ENCODE measurements around the gene SSU72.
"Not testable (repeated sequence)": the region's sequence is repeated elsewhere in the genome, so short reads cannot be mapped to it uniquely, and the experiment has no call there.

The SSU72 gene

DNA sequence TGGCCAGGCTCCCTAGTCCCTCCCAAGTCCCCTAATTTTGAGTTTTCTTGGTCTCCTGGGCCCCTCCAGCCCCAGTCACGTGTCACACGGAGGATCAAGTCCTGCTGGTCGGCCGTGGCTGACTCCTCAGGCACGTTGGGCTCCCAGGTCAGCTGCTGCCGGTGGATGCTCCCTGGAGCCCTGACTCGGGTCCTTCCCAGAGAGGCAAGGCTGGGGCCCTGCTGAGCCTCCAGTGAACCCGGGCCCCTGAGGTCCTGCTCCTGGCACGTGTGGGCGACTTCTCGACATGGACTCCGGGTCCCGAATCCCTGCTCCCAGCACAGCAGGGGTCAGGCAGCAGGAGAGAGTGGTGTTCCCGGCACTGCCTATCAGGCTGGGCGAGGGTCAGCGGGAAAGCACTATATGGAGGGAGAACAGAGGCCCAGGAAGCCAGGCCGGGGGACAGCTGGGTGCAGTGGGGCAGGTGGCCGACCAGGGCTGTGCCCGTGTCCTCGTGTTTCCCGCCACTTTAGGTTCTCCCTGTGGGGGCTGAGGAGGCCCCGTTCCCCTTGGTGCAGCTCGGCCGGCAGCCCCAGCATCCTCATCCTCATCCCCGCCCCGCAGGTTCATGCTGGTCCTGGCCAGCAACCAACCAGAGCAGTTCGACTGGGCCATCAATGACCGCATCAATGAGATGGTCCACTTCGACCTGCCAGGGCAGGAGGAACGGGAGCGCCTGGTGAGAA is 47.4 kb downstream of the SSU72 start:
- no peak for DNase-seq (ENCODE audit: low spot score)

DNA sequence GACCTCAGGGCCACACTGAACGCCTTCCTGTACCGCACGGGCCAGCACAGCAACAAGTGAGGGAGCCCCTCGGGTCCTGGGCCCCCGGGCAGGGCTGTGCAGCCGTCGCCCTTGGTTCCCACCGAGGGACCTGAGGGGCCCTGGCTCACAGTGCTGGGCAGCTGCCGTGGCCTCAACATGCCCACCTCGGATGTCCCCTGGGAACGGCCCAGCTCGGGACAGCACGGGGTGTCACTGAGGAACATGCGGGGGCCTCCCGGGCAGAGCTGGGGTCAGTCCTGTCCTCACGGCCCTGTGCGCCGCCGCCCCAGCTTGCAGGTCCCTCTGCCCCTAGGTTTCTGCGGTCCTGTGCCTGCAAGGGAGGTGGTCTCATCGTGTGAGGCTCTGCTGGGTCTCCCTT is 48.2 kb downstream of the SSU72 start:
- not testable (repeated sequence) for DNase-seq (ENCODE audit: low spot score)

DNA sequence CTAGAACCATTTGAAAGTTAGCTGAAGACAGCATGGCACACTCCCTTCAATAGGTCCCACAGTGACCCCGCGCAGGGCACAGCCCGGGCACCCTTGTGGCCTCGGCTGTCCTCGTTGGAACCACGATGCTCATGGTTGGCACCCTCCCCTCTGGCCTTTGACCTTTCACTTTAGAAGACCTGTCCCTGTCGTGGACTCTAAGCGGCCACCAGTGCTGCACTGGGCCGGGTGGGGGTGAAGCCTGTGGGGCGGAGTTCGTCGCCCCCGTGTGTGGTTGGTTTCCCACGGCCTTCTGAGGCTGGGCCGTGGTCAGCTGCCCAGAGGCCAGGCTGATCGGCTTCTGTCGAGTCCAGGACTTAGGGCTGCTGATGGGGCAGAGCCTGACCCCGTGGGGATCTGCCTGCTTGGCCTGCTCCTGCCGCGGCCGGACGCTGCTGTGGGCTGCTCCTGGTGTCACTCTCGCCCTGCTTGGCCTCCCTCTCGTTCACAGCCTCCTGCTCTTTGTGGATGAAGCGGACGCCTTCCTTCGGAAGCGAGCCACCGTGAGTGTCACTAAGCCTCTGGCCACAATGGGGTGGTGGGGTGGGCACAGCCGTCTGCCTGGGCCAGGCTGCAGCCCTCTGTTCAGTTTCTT is 49.8 kb downstream of the SSU72 start:
- not testable (repeated sequence) for DNase-seq (ENCODE audit: low spot score)

DNA sequence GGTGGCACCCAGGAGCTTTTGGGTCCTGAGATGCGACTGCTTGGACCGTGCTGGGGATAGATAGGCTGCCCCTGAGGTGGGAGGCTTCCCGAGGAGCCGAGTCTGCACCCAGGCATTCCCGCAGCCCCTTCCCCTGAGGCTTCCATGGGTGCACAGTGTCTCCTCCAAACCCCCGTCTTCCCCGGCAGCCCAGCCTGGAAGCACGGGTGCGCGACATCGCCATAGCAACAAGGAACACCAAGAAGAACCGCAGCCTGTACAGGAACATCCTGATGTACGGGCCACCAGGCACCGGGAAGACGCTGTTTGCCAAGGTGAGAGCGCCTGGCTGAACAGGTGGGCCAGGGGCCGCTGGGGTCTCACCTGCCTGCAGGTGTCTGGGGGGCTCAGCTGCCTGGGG is 51.0 kb downstream of the SSU72 start:
- not testable (repeated sequence) for DNase-seq (ENCODE audit: low spot score)

DNA sequence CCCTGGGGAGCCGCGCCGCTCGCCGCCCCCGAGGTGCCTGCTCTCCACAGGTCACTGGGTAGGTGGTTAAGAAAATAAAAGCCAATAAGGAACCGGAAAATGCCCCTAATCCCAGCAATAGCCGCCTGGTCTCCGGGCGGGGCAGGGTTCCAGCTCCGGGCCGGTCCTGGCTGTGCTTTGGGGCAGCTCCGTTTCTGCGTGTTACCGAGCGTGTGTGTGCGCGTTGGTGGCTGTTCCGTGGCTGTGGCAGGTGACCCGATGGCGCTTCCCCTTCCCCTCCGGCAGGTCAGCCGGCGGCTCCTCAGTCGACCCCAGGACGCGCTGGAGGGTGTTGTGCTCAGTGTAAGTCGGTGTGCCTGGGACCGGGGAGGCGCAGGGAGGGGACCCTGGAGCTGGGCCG is 51.4 kb downstream of the SSU72 start:
- not testable (repeated sequence) for DNase-seq (ENCODE audit: low spot score)

DNA sequence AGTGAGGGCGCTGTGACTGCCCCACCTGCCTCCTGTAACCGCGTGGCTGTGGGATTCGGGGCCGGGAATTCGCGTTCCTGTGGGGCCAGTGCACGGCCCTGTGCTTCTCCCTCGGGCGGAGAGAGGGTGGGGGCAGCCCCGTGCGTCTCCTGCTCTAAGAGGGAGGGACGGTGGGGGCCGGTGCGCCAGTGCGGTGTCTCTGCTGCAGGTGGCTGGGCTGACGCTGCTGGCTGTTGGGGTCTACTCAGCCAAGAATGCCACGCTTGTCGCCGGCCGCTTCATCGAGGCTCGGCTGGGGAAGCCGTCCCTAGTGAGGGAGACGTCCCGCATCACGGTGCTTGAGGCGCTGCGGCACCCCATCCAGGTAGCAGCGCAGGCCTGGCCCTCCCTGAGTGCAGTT is 52.1 kb downstream of the SSU72 start:
- DNase-seq (ENCODE audit: low spot score): not testable (repeated sequence)

DNA sequence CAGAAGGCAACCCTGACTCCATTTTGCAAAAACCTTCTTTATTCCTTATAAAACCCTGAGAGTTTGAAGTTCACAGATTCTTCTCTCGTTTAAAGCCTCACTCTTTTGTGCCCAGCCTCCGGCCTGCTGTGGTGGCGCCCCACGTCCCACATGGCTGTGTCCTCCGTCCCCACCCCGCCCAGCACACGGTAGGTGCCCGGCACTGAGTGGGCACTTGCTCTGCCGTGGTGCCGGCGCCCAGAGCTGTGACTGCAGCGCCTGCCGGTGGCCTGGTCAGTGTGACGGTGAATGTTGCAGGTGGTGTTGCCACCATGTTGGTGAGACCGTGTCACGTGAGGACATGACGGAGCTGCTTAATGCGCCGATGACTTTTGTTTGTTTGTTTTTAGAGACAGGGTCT is 53.3 kb downstream of the SSU72 start:
- DNase-seq (ENCODE audit: low spot score): no peak

DNA sequence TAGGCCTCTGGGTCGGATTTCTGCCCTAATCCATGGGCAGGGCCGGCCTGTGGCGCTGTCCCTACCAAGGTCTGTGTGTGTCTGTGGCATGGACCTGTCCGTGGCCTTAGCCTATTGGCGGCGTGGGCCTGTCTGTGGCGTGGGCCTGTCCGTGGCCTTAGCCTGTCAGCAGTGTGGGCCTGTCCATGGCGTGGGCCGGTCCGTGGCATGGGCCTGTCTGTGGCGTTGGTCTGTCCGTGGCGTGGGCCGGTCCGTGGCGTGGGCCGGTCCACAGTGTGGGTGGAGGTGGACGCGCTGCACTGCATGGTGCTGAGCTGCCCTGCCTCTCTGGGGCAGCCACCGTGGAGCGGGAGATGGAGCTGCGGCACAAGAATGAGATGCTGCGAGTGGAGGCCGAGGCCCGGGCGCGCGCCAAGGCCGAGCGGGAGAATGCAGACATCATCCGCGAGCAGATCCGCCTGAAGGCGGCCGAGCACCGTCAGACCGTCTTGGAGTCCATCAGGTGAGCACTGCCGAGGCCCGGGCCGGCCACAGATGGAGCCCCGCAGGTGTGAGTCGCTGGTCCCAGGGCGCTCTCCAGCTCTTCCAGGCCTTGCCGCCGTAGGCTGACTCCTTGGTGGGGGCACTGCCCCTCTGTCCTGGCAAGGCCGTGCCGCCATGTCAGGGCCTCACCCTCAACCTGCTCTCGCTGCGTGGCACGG is 54.7 kb downstream of the SSU72 start:
- DNase-seq (ENCODE audit: low spot score): not testable (repeated sequence)

DNA sequence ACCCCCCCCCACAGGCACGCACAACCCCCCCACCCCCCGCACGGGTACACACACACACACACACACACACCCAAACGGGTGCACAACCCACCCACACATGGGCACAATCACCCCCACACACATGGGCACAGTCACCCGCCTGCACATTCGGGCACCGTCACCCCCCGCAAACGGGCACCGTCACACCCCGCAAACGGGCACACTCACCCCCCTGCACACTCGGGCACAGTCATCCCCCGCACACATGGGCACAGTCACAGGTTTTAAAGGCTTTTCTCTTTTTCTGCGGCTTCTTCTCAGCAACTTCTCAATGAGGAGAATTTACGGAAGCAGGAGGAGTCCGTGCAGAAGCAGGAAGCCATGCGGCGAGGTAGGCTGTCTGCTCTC is 56.0 kb downstream of the SSU72 start:
- DNase-seq (ENCODE audit: low spot score): not testable (repeated sequence)

DNA sequence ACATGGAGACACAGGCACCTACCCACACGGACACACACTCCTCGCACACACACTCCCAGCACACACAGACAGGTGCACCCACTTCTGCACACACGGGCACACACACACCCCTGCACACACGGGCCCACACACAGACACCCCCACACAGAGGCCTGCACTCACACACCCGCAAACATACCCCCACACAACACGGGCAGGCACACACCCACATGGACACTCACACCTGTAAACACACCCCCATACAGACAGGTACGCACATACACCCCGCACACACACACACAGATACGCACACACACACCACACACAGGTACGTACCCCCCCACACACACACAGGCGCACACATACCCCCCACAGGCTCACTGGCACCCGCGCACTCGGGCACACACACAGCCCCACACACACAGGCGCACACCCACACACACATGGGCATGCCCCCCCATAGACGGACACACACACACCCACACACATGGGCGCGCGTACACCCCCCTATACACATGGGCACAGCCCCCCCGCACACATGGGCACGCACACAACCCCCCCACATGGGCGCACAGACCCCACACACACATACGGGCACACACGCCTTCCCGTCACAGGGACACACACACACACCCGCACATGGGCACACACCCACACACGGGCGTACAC is 56.6 kb downstream of the SSU72 start:
- no peak for DNase-seq (ENCODE audit: low spot score)

DNA sequence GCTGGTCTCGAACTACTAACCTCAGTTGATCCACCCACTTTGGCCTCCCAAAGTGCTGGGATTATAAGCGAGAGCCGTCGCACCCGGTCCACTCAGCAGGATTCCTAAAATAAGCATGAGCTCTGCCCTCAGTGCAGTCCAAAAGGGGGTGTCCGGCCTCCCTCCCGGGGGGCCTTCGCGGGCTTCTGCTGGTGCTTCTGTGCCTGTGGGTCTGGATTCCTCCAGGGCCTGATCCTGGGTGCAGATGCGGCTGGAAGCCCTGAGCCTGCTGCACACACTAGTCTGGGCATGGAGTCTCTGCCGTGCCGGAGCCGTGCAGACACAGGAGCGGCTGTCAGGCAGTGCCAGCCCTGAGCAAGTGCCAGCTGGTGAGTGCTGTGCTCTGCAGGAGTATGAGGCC is 57.7 kb downstream of the SSU72 start:
- DNase-seq (ENCODE audit: low spot score): not testable (repeated sequence)

DNA sequence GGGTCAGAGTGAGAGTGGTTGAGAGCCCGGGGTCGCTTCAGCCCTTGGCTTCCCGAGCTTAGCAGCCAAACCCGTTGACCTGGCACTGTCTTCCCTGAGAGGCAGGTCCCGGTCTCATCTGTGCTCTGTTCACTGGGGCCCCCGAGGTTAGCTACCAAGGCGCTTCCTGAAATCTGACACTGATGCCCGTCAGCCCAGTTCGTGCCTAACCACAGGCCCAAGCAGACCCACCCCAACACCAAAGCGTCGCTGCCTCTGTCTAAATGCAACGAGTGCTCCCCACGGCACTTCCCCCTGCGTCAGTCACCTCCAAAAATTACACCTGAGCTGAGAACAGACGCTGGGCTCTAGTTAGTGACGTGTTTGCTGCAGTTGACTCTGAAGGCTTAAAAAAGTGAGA is 60.3 kb downstream of the SSU72 start:
- not testable (repeated sequence) for DNase-seq (ENCODE audit: low spot score)

DNA sequence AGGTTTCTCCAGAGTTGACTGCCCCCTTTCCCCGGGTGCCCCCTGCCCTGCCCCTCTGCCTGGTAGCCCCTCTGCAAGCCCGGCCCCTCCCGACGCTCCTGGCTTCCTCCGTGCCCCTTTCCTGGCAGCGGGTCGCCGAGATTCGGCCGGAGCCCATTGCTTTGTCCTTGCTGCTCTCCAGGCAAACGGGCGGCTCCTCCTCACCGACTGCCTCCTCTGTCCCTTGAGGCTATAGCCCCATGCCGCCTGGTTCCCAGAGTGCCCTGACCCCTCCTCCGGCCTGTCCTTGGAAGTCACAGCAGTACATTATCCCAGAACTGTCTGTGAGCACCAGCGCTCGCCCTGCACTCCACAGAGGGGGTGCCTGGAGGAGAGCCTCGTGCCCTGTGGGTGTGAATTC is 61.0 kb downstream of the SSU72 start:
- not testable (repeated sequence) for DNase-seq (ENCODE audit: low spot score)

DNA sequence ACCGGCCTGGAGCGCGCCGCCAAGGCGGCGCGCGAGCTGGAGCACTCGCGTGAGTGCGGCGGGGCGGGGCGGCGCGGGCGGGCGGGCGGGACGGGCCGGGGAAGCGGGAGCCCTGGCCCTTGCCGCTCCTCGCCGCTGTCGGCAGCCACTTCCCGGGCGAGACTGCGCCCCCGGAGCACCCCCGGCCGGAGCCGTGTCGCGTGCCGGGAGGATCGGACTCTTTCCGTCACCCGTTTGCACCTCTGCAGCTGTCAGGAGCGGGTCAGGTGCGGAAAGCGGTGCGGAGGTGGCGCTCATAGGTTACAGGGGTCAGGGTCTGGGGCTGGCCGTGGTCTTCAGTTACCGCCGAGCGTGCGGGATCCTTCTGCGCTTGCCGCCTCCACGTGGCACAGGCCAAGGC is 62.2 kb downstream of the SSU72 start:
- DNase-seq (ENCODE audit: low spot score): not testable (repeated sequence)

DNA sequence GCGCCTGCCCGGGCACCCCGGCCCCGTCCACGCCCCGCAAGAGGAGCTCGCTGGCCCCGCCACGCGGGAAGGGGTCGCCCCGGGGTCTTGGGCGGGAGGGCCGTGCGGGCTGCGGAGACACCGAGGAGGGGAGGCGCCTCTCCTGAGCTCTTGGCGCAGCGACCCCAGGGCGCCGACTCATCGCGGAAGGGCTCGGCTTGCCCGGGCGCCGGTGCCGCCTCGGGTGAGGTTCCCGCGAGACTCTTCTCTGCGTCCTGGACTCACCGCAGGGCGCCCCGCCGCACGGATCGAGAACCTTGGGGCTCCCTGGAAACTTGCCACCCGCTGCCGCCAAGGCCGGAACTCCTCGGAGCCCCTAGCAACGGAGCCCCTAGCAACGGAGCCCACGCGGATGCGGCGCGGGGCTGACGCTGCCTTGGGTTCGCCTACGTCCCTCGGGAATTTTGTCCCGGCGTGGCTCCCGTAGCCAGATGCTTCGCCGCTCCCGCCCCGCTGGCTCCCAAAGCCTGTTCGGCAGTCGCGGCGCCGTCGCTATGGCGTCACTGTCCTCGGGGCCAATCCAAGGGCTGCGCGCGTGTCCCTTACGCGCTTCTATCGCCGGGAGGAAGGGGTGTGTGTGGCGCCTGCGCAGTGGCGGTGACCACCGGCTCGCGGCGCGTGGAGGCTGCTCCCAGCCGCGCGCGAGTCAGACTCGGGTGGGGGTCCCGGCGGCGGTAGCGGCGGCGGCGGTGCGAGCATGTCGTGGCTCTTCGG is 63.0 kb downstream of the SSU72 start, which contains the start of gene ATAD3A:
TSS of gene ATAD3A (plus strand) at position 630 of the 753 bp plus-strand sequence. CDS start at position 737, 107 bp downstream.
- DNase-seq (ENCODE audit: low spot score): peak; percentile 94

DNA sequence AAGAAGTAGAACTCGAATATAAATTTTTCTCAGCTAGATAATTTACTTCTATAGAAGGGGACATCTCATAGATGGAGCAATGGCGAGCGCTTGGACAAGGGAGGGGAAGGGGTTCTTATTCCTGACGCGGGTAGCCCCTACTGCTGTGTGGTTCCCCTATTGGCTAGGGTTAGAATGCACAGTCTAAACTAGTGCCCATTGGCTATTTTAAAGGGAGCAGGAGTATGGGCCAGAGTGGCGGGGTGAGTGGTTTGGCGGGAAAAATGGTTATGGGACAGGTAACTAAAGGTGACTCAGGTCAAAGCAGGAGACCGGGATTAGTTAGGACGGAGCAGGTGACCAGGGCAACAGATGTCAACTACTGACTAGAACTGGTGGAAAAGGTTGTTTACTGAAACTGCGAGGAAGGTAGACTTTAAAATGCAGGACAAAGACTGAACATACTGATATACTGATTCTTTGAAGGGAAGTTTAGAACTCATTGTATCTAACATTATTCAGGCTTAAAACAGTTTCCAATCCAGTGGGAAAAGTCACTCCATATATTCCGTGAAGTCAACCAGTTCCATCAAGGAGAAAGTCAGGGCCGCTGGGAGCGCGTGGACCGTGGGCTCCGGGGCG is 63.6 kb downstream of the SSU72 start:
- peak; percentile 30 for DNase-seq (ENCODE audit: low spot score)

DNA sequence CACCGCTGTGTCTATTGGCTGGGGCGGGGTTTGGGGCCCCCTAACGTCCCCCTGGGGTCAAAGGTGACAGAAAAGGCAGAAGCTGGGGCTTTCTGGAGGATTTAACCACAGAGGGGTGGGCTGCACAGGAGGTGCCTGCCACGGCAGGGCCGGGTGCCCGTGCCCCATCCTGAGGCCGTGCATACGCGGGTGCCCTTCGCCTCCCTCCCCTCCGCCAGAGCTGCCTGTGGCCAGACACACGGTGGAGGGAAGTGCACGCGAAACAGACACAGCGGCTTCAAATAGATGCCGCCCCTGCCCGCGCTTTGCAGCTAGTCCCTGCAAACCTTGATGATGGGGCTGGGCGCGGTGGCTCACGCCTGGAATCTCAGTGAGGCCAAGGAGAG is 65.2 kb downstream of the SSU72 start:
- not testable (repeated sequence) for DNase-seq (ENCODE audit: low spot score)

DNA sequence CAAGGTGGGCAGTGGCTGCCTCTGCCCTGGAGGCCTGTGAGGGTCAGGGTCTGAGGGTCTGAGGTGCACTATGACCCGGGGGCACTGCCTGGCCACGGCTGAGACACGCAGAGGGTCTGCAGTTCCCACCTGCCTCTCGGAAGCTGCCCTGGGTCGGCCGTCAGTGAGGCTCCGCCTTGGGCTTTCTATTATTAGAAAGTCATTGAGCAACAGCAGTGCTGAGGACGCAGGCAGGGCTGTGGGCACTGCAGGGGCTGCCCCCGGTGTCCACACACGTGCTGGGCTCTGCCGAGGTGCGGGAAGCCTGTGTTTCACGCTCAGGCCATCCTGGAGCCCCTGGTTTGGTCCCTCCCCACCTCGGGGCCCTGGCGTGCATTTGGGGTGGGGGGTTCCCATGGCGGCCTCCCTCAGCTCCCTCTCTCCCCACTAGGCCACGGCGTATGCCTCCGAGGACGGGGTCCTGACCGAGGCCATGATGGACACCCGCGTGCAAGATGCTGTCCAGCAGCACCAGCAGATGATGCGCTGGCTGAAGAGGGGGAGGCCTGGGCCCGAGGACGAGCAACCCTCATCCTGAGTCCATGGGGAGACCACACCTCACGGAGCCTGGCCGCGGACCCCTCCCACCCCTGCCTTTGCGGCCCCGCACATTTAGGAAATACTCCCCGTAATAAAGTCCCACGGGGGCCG is 65.7 kb downstream of the SSU72 start:
- DNase-seq (ENCODE audit: low spot score): not testable (repeated sequence)

DNA sequence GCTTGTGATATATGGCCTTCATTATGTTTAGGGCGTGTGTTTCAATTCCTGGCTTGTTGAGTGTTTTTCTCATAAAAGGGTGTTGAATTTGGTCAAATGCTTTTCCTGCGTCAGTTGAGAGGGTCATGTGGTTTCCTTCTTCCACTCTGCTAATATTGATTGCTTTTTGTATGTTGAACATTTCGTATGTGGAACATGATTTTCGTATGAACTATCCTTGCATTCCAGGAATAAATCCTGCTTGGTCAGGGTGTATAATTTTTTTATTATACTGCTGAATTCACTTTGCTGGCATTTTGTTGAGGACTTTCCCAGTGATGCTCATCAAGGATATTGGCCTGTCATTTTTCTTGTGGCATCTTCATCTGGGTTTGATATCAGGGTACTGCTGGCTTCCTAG is 67.4 kb downstream of the SSU72 start:
- DNase-seq (ENCODE audit: low spot score): no peak

DNA sequence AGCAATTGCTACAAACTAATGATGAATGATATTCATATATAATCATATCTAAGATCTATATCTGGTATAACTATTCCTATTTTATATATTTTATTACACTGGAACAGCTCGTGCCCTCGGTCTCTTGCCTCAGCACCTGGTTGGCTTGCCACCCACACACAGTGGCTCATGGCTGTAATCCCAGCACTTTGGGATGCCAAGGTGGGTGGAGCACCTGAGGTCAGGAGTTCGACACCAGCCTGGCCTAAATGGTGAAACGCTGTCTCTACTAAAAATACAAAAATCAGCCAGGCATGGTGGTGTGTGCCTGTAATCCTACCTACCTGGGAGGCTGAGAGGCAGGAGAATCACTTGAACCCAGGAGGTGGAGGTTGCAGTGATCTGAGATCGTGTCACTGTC is 68.9 kb downstream of the SSU72 start:
- DNase-seq (ENCODE audit: low spot score): not testable (repeated sequence)

DNA sequence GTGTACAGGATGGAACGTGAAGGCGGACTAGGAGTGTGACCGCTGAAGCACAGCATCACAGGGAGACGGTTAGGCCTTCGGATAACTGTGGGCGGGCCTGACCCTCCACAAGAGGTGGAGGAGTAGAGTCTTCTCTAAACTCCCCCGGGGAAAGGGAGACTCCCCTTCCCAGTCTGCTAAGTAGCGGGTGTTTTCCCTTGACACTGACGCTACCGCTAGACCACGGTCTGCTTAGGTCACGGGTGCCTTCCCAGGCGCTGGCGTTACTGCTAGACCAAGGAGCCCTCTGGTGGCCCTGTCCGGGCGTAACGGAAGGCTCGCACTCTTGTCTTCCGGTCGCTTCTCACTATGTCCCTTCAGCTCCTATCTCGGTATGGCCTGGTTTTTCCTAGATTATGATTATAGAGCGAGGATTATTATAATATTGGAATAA is 69.3 kb downstream of the SSU72 start:
- DNase-seq (ENCODE audit: low spot score): not testable (repeated sequence)

Data from kidney capillary endothelial cell (primary cell).